ENCODE measurements around the gene ADAMTS6.

Gene ADAMTS6

GRCh38 chr5:65459995-65460394 lies 21.7 kb downstream of the ADAMTS6 start:
- Histone ChIP-seq H3K4me3 (ENCODE audit: low read length in 2 of 2) (no peak overlapping the region), H3K9me3 (replicated peaks in 1 of 2; ENCODE audit: control insufficient read depth in 2 of 2, insufficient read depth in 1 of 2, low read depth in 1 of 2, low read length in 2 of 2) (no peaks in the 10 kb centered on the region), H3K4ac (ENCODE audit: low read length) (no peak overlapping the region), H3K79me1 (ENCODE audit: low read depth, low read length) (no peaks in the 10 kb centered on the region), H4K8ac (ENCODE audit: low read depth, low read length) (no peak overlapping the region), H3K4me1 (ENCODE audit: control insufficient read depth in 2 of 2, insufficient read depth in 1 of 2, low read depth in 1 of 2, low read length in 2 of 2) (no peaks in the 10 kb centered on the region), H4K91ac (ENCODE audit: low read depth, low read length, poor library complexity) (no peak overlapping the region), H3K23ac (ENCODE audit: low read depth, low read length, poor library complexity) (no peak overlapping the region), H2BK120ac (ENCODE audit: low read depth, low read length) (no peak overlapping the region), H3K36me3 (replicated peaks in 1 of 2; ENCODE audit: control insufficient read depth in 2 of 2, insufficient read depth in 2 of 2, low read length in 2 of 2) (no peaks in the 10 kb centered on the region), H2BK12ac (ENCODE audit: low read length) (no peak overlapping the region), H3K18ac (ENCODE audit: low read length) (no peak overlapping the region), H3K27ac (replicated peaks; ENCODE audit: low read length) (no peak overlapping the region), H2AFZ (ENCODE audit: low read length) (no peak overlapping the region), H3K4me2 (ENCODE audit: insufficient read depth, low read length, poor library complexity, severe bottlenecking) (no peak overlapping the region), H3K9ac (ENCODE audit: low read depth, low read length, poor library complexity) (no peak overlapping the region), H2AK5ac (ENCODE audit: low read depth, low read length) (no peak overlapping the region), H3K27me3 (ENCODE audit: control insufficient read depth in 3 of 3, insufficient read depth in 3 of 3, low read depth in 1 of 3, low read length in 3 of 3) (no peaks in the 10 kb centered on the region), H3K14ac (ENCODE audit: low read length) (no peak overlapping the region), H2BK5ac (ENCODE audit: low read length) (no peak overlapping the region), H2BK15ac (ENCODE audit: low read length) (no peak overlapping the region)
- no CpG with 5 or more reads among the region's 4 CpGs for WGBS, 2 donors (ENCODE audit: extremely low coverage in 2 of 2, insufficient read length in 2 of 2, insufficient replicate concordance in 1 of 2)
- DNase-seq (ENCODE audit: low spot score): no peak

- Histone ChIP-seq H2AFZ (ENCODE audit: low read length) (no peak overlapping the region), H3K9me3 (replicated peaks in 1 of 2; ENCODE audit: control insufficient read depth in 2 of 2, insufficient read depth in 1 of 2, low read depth in 1 of 2, low read length in 2 of 2) (peaks cover 2 to 6% of the 10 kb centered on the region in 2 donors), H2BK5ac (ENCODE audit: low read length) (no peak overlapping the region), H4K8ac (ENCODE audit: low read depth, low read length) (no peak overlapping the region), H3K79me1 (ENCODE audit: low read depth, low read length) (no peaks in the 10 kb centered on the region), H3K36me3 (replicated peaks in 1 of 2; ENCODE audit: control insufficient read depth in 2 of 2, insufficient read depth in 2 of 2, low read length in 2 of 2) (peaks cover 0 to 2% of the 10 kb centered on the region in 2 donors), H3K27me3 (ENCODE audit: control insufficient read depth in 3 of 3, insufficient read depth in 3 of 3, low read depth in 1 of 3, low read length in 3 of 3) (no peaks in the 10 kb centered on the region), H3K23ac (ENCODE audit: low read depth, low read length, poor library complexity) (no peak overlapping the region), H2BK12ac (ENCODE audit: low read length) (no peak overlapping the region), H3K4me3 (ENCODE audit: low read length in 2 of 2) (no peak overlapping the region), H3K4me1 (ENCODE audit: control insufficient read depth in 2 of 2, insufficient read depth in 1 of 2, low read depth in 1 of 2, low read length in 2 of 2) (no peaks in the 10 kb centered on the region), H3K27ac (replicated peaks; ENCODE audit: low read length) (no peak overlapping the region), H3K4me2 (ENCODE audit: insufficient read depth, low read length, poor library complexity, severe bottlenecking) (no peak overlapping the region), H3K18ac (ENCODE audit: low read length) (no peak overlapping the region), H2BK15ac (ENCODE audit: low read length) (no peak overlapping the region), H2AK5ac (ENCODE audit: low read depth, low read length) (no peak overlapping the region), H2BK120ac (ENCODE audit: low read depth, low read length) (no peak overlapping the region), H4K91ac (ENCODE audit: low read depth, low read length, poor library complexity) (no peak overlapping the region), H3K4ac (ENCODE audit: low read length) (no peak overlapping the region), H3K14ac (ENCODE audit: low read length) (no peak overlapping the region), H3K9ac (ENCODE audit: low read depth, low read length, poor library complexity) (no peak overlapping the region)
- no peak for DNase-seq (ENCODE audit: low spot score)
- WGBS, 2 donors (ENCODE audit: extremely low coverage in 2 of 2, insufficient read length in 2 of 2, insufficient replicate concordance in 1 of 2): 100% methylated on average over 1 of the region's 6 CpGs; no CpG with 5 or more reads in 1 of the 2 donors
These were observed 26.7 kb downstream of the ADAMTS6 start for GRCh38 chr5:65455064-65455463.

- no peak overlapping the region for H4K91ac ChIP-seq (ENCODE audit: low read depth, low read length, poor library complexity)
- H3K4ac ChIP-seq (ENCODE audit: low read length): no peak overlapping the region
- DNase-seq (ENCODE audit: low spot score): no peak
- no peak overlapping the region for H3K14ac ChIP-seq (ENCODE audit: low read length)
- H3K79me1 ChIP-seq (ENCODE audit: low read depth, low read length): no peaks in the 10 kb centered on the region
- no peak overlapping the region for H3K9ac ChIP-seq (ENCODE audit: low read depth, low read length, poor library complexity)
- H3K23ac ChIP-seq (ENCODE audit: low read depth, low read length, poor library complexity): no peak overlapping the region
- H3K18ac ChIP-seq (ENCODE audit: low read length): no peak overlapping the region
- H3K4me1 ChIP-seq (ENCODE audit: control insufficient read depth in 2 of 2, insufficient read depth in 1 of 2, low read depth in 1 of 2, low read length in 2 of 2): no peaks in the 10 kb centered on the region
- H2BK5ac ChIP-seq (ENCODE audit: low read length): no peak overlapping the region
- no peak overlapping the region for H4K8ac ChIP-seq (ENCODE audit: low read depth, low read length)
- no peak overlapping the region for H2BK12ac ChIP-seq (ENCODE audit: low read length)
- no peak overlapping the region for H3K27ac ChIP-seq (replicated peaks; ENCODE audit: low read length)
- H2AFZ ChIP-seq (ENCODE audit: low read length): no peak overlapping the region
- peaks cover 2 to 6% of the 10 kb centered on the region in 2 donors for H3K9me3 ChIP-seq (replicated peaks in 1 of 2; ENCODE audit: control insufficient read depth in 2 of 2, insufficient read depth in 1 of 2, low read depth in 1 of 2, low read length in 2 of 2)
- H2BK15ac ChIP-seq (ENCODE audit: low read length): no peak overlapping the region
- H3K27me3 ChIP-seq (ENCODE audit: control insufficient read depth in 3 of 3, insufficient read depth in 3 of 3, low read depth in 1 of 3, low read length in 3 of 3): no peaks in the 10 kb centered on the region
- no CpG with 5 or more reads among the region's 2 CpGs for WGBS, 2 donors (ENCODE audit: extremely low coverage in 2 of 2, insufficient read length in 2 of 2, insufficient replicate concordance in 1 of 2)
- H2AK5ac ChIP-seq (ENCODE audit: low read depth, low read length): no peak overlapping the region
- H3K4me2 ChIP-seq (ENCODE audit: insufficient read depth, low read length, poor library complexity, severe bottlenecking): no peak overlapping the region
- H3K4me3 ChIP-seq (ENCODE audit: low read length in 2 of 2): no peak overlapping the region
- H2BK120ac ChIP-seq (ENCODE audit: low read depth, low read length): no peak overlapping the region
- H3K36me3 ChIP-seq (replicated peaks in 1 of 2; ENCODE audit: control insufficient read depth in 2 of 2, insufficient read depth in 2 of 2, low read length in 2 of 2): peaks cover 0 to 2% of the 10 kb centered on the region in 2 donors
These were observed 30.3 kb downstream of the ADAMTS6 start for GRCh38 chr5:65451436-65451835.

DNA sequence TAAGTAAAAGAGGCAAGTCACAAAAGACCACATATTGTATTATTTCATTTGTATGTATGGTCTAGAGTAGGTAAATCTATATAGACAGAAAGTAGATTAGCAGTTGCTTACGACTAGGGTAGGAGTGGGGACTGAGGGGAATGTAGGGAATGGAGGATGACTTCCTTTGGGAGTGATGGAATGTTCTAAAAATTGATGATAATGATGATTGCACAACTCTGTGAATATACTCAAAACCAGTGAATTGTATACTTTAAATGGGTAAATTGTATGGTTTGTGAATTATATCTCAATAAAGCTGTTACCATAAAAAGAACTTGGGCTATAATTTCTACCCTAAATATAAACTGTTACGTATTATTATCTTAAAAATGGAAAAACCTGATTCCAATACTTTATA lies 35.0 kb downstream of the ADAMTS6 start:
- H3K9me3 ChIP-seq (replicated peaks in 1 of 2; ENCODE audit: control insufficient read depth in 2 of 2, insufficient read depth in 1 of 2, low read depth in 1 of 2, low read length in 2 of 2): no peaks in the 10 kb centered on the region
- no peak overlapping the region for H3K4me3 ChIP-seq (ENCODE audit: low read length in 2 of 2)
- H3K14ac ChIP-seq (ENCODE audit: low read length): no peak overlapping the region
- no peak overlapping the region for H2BK12ac ChIP-seq (ENCODE audit: low read length)
- DNase-seq (ENCODE audit: low spot score): no peak
- H4K91ac ChIP-seq (ENCODE audit: low read depth, low read length, poor library complexity): no peak overlapping the region
- no peak overlapping the region for H2BK120ac ChIP-seq (ENCODE audit: low read depth, low read length)
- H2AFZ ChIP-seq (ENCODE audit: low read length): no peak overlapping the region
- H2BK15ac ChIP-seq (ENCODE audit: low read length): no peak overlapping the region
- H3K27ac ChIP-seq (replicated peaks; ENCODE audit: low read length): no peak overlapping the region
- no peak overlapping the region for H2BK5ac ChIP-seq (ENCODE audit: low read length)
- no peak overlapping the region for H4K8ac ChIP-seq (ENCODE audit: low read depth, low read length)
- peaks cover 0 to 2% of the 10 kb centered on the region in 2 donors for H3K36me3 ChIP-seq (replicated peaks in 1 of 2; ENCODE audit: control insufficient read depth in 2 of 2, insufficient read depth in 2 of 2, low read length in 2 of 2)
- H3K79me1 ChIP-seq (ENCODE audit: low read depth, low read length): no peaks in the 10 kb centered on the region
- H2AK5ac ChIP-seq (ENCODE audit: low read depth, low read length): no peak overlapping the region
- no peaks in the 10 kb centered on the region for H3K4me1 ChIP-seq (ENCODE audit: control insufficient read depth in 2 of 2, insufficient read depth in 1 of 2, low read depth in 1 of 2, low read length in 2 of 2)
- H3K23ac ChIP-seq (ENCODE audit: low read depth, low read length, poor library complexity): no peak overlapping the region
- H3K18ac ChIP-seq (ENCODE audit: low read length): no peak overlapping the region
- H3K4me2 ChIP-seq (ENCODE audit: insufficient read depth, low read length, poor library complexity, severe bottlenecking): no peak overlapping the region
- no peaks in the 10 kb centered on the region for H3K27me3 ChIP-seq (ENCODE audit: control insufficient read depth in 3 of 3, insufficient read depth in 3 of 3, low read depth in 1 of 3, low read length in 3 of 3)
- no peak overlapping the region for H3K4ac ChIP-seq (ENCODE audit: low read length)
- H3K9ac ChIP-seq (ENCODE audit: low read depth, low read length, poor library complexity): no peak overlapping the region
- no CpG with 5 or more reads among the region's 2 CpGs for WGBS, 2 donors (ENCODE audit: extremely low coverage in 2 of 2, insufficient read length in 2 of 2, insufficient replicate concordance in 1 of 2)
